Stomach smooth muscle (tissue), 2 donors: ENCODE data around the gene ANKH.
"Not testable (repeated sequence)": the region's sequence is repeated elsewhere in the genome, so short reads cannot be mapped to it uniquely, and the experiment has no call there.

Experiments
- H3K27ac ChIP-seq: one replicate; pipeline ENCODE4 v1.7.0; 2013; ENCODE audit warnings: mild to moderate bottlenecking, low read length, inconsistent platforms
- H3K27me3 ChIP-seq, 2 donors: one replicate each; pipeline ENCODE4 v1.7.0; 2013; ENCODE audit warnings: low read length in 2 of 2; ENCODE audit not compliant: insufficient read depth in 2 of 2, control insufficient read depth in 1 of 2
- H3K36me3 ChIP-seq, 2 donors: one replicate each; pipeline ENCODE4 v1.7.0; 2013; ENCODE audit warnings: low read length in 2 of 2; ENCODE audit not compliant: control insufficient read depth in 2 of 2, insufficient read depth in 2 of 2
- H3K4me1 ChIP-seq: one replicate; pipeline ENCODE4 v1.7.0; 2013; ENCODE audit warnings: low read length; ENCODE audit not compliant: control insufficient read depth, insufficient read depth
- H3K4me3 ChIP-seq, 2 donors: one replicate each; pipeline ENCODE4 v1.7.0; 2013; ENCODE audit warnings: low read length in 2 of 2
- H3K9ac ChIP-seq, 2 donors: one replicate each; pipeline ENCODE4 v1.7.0; 2013; ENCODE audit warnings: low read length in 2 of 2, mild to moderate bottlenecking in 1 of 2
- H3K9me3 ChIP-seq, 2 donors: one replicate each; pipeline ENCODE4 v1.7.0; 2013; ENCODE audit warnings: low read length in 2 of 2; ENCODE audit not compliant: control insufficient read depth in 2 of 2
- donor health status: healthy.
- donor health status: Pancreatic carcinoma.

ANKH gene

GRCh38 chr5:14847471-14847870 lies 24.1 kb downstream of the ANKH start:
- no peaks in the 10 kb centered on the region for H3K4me1 ChIP-seq
- H3K27ac ChIP-seq = no peak overlapping the region

DNA sequence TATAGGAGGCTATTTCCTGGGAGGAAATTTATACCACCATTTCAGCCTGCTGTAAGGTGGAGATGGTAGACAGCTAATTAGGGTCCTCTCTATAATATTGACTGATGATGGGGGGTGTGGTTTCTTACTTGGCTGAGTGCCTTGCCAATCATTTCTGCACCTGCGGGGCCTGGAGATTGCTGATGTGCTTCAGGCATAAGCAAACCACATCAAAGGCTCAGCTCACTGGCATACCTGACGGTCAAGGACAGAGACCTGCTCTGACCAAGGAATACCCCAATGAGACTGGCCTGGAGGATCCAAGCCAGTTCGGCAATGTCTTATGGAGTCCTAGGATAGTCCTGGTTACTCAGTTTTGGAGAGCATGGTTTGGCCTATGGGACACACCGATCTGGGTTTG lies 29.5 kb downstream of the ANKH start:
- no peak overlapping the region for H3K27ac ChIP-seq
- H3K36me3 ChIP-seq = no peaks in the 10 kb centered on the region
- no peaks in the 10 kb centered on the region for H3K27me3 ChIP-seq
- no peak overlapping the region for H3K4me3 ChIP-seq
- H3K9me3 ChIP-seq = no peaks in the 10 kb centered on the region
- no peak overlapping the region for H3K9ac ChIP-seq
- H3K4me1 ChIP-seq = no peaks in the 10 kb centered on the region

More at GRCh38 chr5:14847471-14847870, 24.1 kb downstream of the ANKH start:
- Histone ChIP-seq H3K4me3 (no peak overlapping the region), H3K36me3 (peaks cover 0 to 4% of the 10 kb centered on the region in 2 donors), H3K27me3 (no peaks in the 10 kb centered on the region), H3K9ac (no peak overlapping the region), H3K9me3 (no peaks in the 10 kb centered on the region)

GRCh38 chr5:14840624-14841023 lies 31.0 kb downstream of the ANKH start:
- Histone ChIP-seq H3K4me3 (no peak overlapping the region), H3K4me1 (no peaks in the 10 kb centered on the region), H3K27ac (no peak overlapping the region), H3K9me3 (no peaks in the 10 kb centered on the region), H3K36me3 (no peaks in the 10 kb centered on the region), H3K9ac (no peak overlapping the region), H3K27me3 (no peaks in the 10 kb centered on the region)

GRCh38 chr5:14838396-14839319 lies 32.9 kb downstream of the ANKH start:
- no peaks in the 10 kb centered on the region for H3K4me1 ChIP-seq
- no peak overlapping the region for H3K27ac ChIP-seq
- H3K27me3 ChIP-seq = no peaks in the 10 kb centered on the region
- no peaks in the 10 kb centered on the region for H3K9me3 ChIP-seq
- H3K36me3 ChIP-seq = no peaks in the 10 kb centered on the region
- no peak overlapping the region for H3K9ac ChIP-seq
- H3K4me3 ChIP-seq = no peak overlapping the region

DNA sequence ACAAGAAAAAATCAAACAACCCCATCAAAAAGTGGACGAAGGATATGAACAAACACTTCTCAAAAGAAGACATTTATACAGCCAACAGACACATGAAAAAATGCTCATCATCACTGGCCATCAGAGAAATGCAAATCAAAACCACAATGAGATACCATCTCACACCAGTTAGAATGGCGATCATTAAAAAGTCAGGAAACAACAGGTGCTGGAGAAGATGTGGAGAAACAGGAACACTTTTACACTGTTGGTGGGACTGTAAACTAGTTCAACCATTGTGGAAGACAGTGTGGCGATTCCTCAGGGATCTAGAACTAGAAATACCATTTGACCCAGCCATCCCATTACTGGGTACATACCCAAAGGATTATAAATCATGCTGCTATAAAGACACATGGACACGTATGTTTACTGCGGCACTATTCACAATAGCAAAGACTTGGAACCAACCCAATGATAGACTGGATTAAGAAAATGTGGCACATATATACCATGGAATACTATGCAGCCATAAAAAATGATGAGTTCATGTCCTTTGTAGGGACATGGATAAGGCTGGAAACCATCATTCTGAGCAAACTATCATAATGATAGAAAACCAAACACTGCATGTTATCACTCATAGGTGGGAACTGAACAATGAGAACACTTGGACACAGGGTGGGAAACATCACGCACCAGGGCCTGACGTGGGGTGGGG lies 34.0 kb downstream of the ANKH start:
- not testable (repeated sequence) for H3K27me3 ChIP-seq, H3K36me3 ChIP-seq, H3K4me3 ChIP-seq, H3K9me3 ChIP-seq, H3K4me1 ChIP-seq, H3K27ac ChIP-seq, H3K9ac ChIP-seq

GRCh38 chr5:14834584-14835550 lies 36.7 kb downstream of the ANKH start:
- Histone ChIP-seq H3K36me3 (no peaks in the 10 kb centered on the region), H3K27ac (no peak overlapping the region), H3K4me3 (no peak overlapping the region)

GRCh38 chr5:14834062-14834461 lies 37.5 kb downstream of the ANKH start:
- Histone ChIP-seq H3K9ac (no peak overlapping the region), H3K4me1 (no peaks in the 10 kb centered on the region), H3K4me3 (no peak overlapping the region), H3K27ac (no peak overlapping the region), H3K27me3 (no peaks in the 10 kb centered on the region), H3K36me3 (no peaks in the 10 kb centered on the region), H3K9me3 (no peaks in the 10 kb centered on the region)

More at GRCh38 chr5:14834584-14835550, 36.7 kb downstream of the ANKH start:
- H3K9me3 ChIP-seq = no peaks in the 10 kb centered on the region
- no peaks in the 10 kb centered on the region for H3K4me1 ChIP-seq
- H3K27me3 ChIP-seq = no peaks in the 10 kb centered on the region
- no peak overlapping the region for H3K9ac ChIP-seq

DNA sequence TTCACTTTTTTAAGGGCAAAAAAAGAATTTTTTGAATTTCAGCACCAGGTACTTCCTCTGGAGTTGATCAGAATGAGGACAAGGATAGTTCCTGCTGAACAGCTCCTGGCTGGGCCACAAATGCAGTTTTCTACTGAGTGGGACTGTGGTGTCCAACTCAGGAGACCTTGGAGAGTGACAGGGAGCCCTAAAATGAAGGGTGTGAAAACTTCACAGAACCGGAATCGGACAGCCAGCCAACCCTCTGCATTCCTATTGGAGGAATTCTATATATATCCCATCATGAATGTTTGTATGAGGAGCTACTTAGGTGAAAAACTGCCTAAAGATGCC lies 40.6 kb downstream of the ANKH start:
- Histone ChIP-seq H3K4me1 (no peaks in the 10 kb centered on the region), H3K9ac (no peak overlapping the region), H3K36me3 (no peaks in the 10 kb centered on the region), H3K9me3 (no peaks in the 10 kb centered on the region), H3K4me3 (no peak overlapping the region), H3K27me3 (no peaks in the 10 kb centered on the region), H3K27ac (no peak overlapping the region)

DNA sequence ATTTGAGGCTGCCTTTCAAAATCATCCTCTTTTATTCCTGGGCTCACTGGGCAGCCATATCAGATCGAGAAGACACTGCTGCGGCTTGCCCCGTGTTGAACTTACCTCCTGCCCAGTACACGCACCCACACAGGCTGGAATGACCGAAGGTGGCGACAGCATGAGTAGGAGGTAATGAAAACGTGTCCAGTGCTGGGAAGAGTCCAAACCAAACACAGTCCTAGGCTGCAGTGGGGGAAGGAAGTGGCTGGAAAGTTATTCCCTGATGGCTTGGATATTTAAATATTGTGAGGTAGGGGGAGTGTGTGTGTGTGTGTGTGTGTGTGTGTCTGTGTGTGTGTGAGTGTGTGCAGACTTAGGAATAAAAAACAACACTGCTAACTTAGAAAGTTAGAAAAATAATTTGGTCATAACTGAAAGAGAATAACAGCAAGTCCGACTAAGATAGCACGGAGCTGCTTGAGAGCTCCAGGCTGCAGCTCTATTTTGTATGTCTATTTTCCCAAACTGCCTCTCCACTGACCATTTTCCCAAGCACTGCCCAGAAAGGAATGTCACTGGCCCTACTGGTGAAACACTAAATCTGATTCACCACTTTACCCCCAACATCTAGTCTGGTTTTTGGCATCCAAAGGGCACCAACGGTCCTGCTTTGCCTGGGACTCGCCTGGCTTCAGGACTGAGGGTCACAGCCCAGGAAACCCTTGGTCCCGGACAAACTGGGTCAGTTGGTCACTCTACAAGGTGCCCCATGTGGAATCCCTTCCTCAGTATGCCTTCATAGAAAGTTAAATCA lies 41.2 kb downstream of the ANKH start:
- no peaks in the 10 kb centered on the region for H3K9me3 ChIP-seq
- no peak overlapping the region for H3K27ac ChIP-seq
- no peak overlapping the region for H3K9ac ChIP-seq
- no peak overlapping the region for H3K4me3 ChIP-seq
- no peaks in the 10 kb centered on the region for H3K4me1 ChIP-seq
- H3K27me3 ChIP-seq = no peaks in the 10 kb centered on the region
- H3K36me3 ChIP-seq = no peaks in the 10 kb centered on the region

DNA sequence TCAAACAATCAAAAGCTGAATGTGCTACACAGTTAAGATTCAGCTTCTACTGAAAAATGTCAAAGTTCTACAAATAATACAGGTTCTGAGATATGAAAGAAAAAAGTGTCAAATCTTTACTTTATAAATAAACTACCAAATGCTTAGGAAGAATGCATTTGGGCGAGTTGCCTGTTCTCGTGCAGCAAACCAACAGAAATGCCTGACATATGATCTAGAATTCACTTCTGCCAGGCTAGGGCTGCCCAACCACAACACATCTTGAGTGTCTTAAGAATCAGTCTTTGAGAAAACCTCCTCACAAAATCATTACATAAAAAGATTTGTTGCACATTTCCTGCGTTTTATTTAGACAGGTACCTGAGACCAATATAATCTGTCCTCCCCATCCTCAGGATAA lies 42.2 kb downstream of the ANKH start:
- no peaks in the 10 kb centered on the region for H3K9me3 ChIP-seq
- H3K4me3 ChIP-seq = no peak overlapping the region
- H3K27ac ChIP-seq = no peak overlapping the region
- no peaks in the 10 kb centered on the region for H3K36me3 ChIP-seq
- H3K9ac ChIP-seq = no peak overlapping the region
- no peaks in the 10 kb centered on the region for H3K27me3 ChIP-seq
- H3K4me1 ChIP-seq = no peaks in the 10 kb centered on the region
